Dendritic cell treated with granulocyte-macrophage colony-stimulating factor and Interleukin-4, amounts not matched to agents 40 ng/mL and 50 ng/mL, for 4 days (primary cell): Measurements from ENCODE around the gene VPS37C.

Experiments used
- H3K27ac Mint-ChIP-seq: one replicate; pipeline ENCODE4 v1.8.0; 2022; ENCODE audit warnings: mild to moderate bottlenecking, mixed read lengths
- H3K27me3 Mint-ChIP-seq: one replicate; pipeline ENCODE4 v1.8.0; 2022; ENCODE audit warnings: mild to moderate bottlenecking, mixed read lengths
- H3K36me3 Mint-ChIP-seq: one replicate; pipeline ENCODE4 v1.8.0; 2022; ENCODE audit warnings: low read depth, mixed read lengths
- H3K4me1 Mint-ChIP-seq: one replicate; pipeline ENCODE4 v1.8.0; 2022; ENCODE audit warnings: low read depth, mixed read lengths
- H3K4me3 Mint-ChIP-seq: one replicate; pipeline ENCODE4 v1.8.0; 2022; ENCODE audit warnings: mild to moderate bottlenecking, moderate library complexity, mixed read lengths
- H3K9me3 Mint-ChIP-seq: one replicate; pipeline ENCODE4 v1.8.0; 2022; ENCODE audit warnings: mixed read lengths
- intact Hi-C: fragments of 100-400 bp; cut with micrococcal nuclease; formaldehyde crosslinking; loops from one replicate; pipeline ENCODE4 v1.15.0; 2022

VPS37C gene

DNA sequence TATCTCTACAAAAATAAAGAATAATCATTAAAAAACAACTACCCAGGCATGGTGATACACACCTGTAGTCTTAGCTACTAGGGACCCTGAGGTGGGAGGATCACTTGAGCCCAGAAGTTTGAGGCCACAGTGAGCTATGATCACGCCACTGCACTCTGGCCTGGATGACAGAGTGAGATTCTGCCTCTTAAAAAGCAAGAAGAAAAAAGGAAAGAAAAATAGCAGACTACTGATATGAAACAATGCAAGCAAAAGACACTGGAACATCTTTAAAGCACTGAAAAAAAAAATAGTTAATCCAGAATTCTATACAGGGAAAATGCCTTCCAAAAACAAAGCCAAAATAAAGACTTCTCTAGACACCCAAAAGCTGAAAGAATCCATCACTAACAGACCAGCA lies 5.9 kb downstream of the VPS37C start:
- no peak overlapping the region for H3K27ac Mint-ChIP-seq
- peaks cover 51% of the 10 kb centered on the region for H3K36me3 Mint-ChIP-seq
- intact Hi-C loops: no loop called here
- peaks cover 20% of the 10 kb centered on the region for H3K9me3 Mint-ChIP-seq
- H3K4me3 Mint-ChIP-seq: no peak overlapping the region
- H3K27me3 Mint-ChIP-seq: no peaks in the 10 kb centered on the region
- peaks cover 79% of the 10 kb centered on the region for H3K4me1 Mint-ChIP-seq

- H3K4me1 Mint-ChIP-seq: peaks cover 81% of the 10 kb centered on the region
- H3K27ac Mint-ChIP-seq: no peak overlapping the region
- H3K4me3 Mint-ChIP-seq: no peak overlapping the region
- intact Hi-C loops: no loop called here
- peaks cover 51% of the 10 kb centered on the region for H3K36me3 Mint-ChIP-seq
- peaks cover 20% of the 10 kb centered on the region for H3K9me3 Mint-ChIP-seq
- H3K27me3 Mint-ChIP-seq: no peaks in the 10 kb centered on the region
These were observed 6.7 kb downstream of the VPS37C start for GRCh38 chr11:61154528-61154927.

- Mint-ChIP-seq H3K4me3 (no peak overlapping the region), H3K36me3 (peaks cover 52% of the 10 kb centered on the region), H3K27ac (peak overlapping the region; percentile 38), H3K9me3 (peaks cover 20% of the 10 kb centered on the region), H3K4me1 (peaks cover 82% of the 10 kb centered on the region), H3K27me3 (no peaks in the 10 kb centered on the region)
- intact Hi-C loops: no loop called here
These were observed 7.6 kb downstream of the VPS37C start for GRCh38 chr11:61153593-61154095.

- Mint-ChIP-seq H3K9me3 (peaks cover 20% of the 10 kb centered on the region), H3K27ac (peak overlapping the region; percentile 38), H3K36me3 (peaks cover 56% of the 10 kb centered on the region), H3K4me3 (no peak overlapping the region), H3K27me3 (no peaks in the 10 kb centered on the region), H3K4me1 (peaks cover 82% of the 10 kb centered on the region)
- intact Hi-C loops: no loop called here
These were observed 8.2 kb downstream of the VPS37C start for GRCh38 chr11:61152816-61153592.

DNA sequence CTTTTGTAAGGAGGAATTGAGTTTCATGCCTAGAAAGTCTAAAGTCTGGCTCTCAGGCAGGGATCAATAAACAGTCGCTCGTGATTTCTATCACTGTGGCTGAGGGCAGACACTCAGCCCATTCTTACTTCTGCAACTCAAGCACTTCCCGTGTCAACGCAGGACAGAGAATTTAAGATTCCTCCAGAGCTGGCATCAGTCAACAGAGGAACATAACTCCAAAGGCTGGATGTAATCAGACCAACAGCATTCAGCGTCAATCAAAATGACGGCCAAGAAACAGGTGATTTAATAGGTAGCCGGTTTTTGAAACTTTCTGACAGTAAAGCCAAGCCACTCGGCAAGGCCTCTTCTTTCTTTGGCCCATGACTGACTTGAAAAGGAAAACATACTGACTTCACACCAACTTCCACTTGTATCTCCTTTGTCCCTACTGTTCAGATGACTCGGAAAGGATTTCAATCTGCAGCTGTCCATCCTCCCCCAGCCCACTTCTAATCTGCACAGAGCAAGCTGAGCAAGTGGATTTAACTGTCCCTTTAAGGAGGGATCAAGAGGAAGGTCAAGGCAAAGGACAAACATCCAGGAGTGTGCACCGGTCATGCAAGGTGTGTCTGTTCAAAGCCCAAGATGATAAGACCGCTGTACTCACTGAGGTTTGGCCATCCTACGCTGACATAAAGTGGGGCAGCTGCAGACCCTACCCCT lies 9.5 kb downstream of the VPS37C start:
- Mint-ChIP-seq H3K36me3 (peaks cover 46% of the 10 kb centered on the region), H3K4me1 (peaks cover 89% of the 10 kb centered on the region), H3K27me3 (no peaks in the 10 kb centered on the region), H3K27ac (no peak overlapping the region), H3K4me3 (no peak overlapping the region), H3K9me3 (peaks cover 20% of the 10 kb centered on the region)
- intact Hi-C loops: no loop called here

DNA sequence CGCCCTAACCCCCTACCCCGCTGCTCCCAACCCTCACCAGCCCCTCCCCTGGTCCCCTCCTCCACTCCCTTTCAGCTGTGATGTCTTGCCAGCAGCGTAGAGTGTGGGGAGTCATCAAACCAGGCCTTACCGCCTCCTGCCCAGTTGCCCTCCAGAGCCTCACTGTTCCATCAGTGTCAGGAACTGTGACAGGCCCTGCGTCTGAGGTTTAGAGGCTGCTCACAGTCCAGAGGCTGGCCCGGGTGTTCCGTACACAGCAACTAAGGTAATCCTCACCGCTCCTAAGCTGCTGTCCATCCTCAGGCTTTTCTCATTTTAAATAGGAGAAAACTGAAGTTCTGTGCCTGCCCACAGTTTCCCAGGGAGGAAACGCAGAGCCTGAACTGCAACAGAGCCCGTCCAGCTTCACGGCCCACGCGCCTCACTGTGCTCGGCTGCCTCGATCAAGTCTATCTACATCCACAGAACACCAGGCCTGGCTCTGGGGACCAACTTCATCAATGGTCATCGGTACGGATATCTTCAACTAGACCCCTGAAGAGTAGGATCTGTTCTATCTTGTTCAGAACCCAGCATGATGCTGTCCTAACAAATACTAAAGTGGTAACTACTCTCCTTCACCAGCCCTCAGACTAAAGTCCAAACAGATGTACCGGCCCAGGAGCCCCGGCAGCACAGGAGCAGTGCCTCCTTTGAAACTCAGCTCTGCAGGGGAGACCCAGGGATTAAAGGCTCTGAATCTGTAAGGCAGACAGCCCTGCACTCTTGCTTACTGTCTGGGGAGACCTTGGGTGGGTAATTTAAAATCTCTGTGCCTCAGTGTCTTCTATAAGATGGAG lies 10.3 kb downstream of the VPS37C start:
- Mint-ChIP-seq H3K4me1 (peaks cover 94% of the 10 kb centered on the region), H3K27ac (peak overlapping the region; percentile 33), H3K27me3 (no peaks in the 10 kb centered on the region), H3K4me3 (no peak overlapping the region), H3K36me3 (peaks cover 46% of the 10 kb centered on the region), H3K9me3 (peaks cover 20% of the 10 kb centered on the region)
- intact Hi-C loops: no loop called here

GRCh38 chr11:61149624-61150615 lies 11.3 kb downstream of the VPS37C start:
- Mint-ChIP-seq H3K4me1 (peaks cover 96% of the 10 kb centered on the region), H3K36me3 (peaks cover 46% of the 10 kb centered on the region), H3K4me3 (no peak overlapping the region), H3K9me3 (peaks cover 11% of the 10 kb centered on the region), H3K27ac (peak overlapping the region; percentile 41), H3K27me3 (no peaks in the 10 kb centered on the region)
- intact Hi-C loops: loop anchor here (5.0 kb wide), 1 partner anchor 37 kb away; no protein-coding TSS in a partner anchor

GRCh38 chr11:61147791-61148620 lies 13.2 kb downstream of the VPS37C start:
- peaks cover 41% of the 10 kb centered on the region for H3K36me3 Mint-ChIP-seq
- no peak overlapping the region for H3K4me3 Mint-ChIP-seq
- no peaks in the 10 kb centered on the region for H3K9me3 Mint-ChIP-seq
- H3K4me1 Mint-ChIP-seq: peaks cover 78% of the 10 kb centered on the region
- H3K27me3 Mint-ChIP-seq: no peaks in the 10 kb centered on the region
- intact Hi-C loops: loop anchor here (5.0 kb wide), 1 partner anchor 39 kb away; no protein-coding TSS in a partner anchor
- H3K27ac Mint-ChIP-seq: no peak overlapping the region

- H3K9me3 Mint-ChIP-seq: no peaks in the 10 kb centered on the region
- intact Hi-C loops: loop anchor here (5.0 kb wide), 1 partner anchor 40 kb away; no protein-coding TSS in a partner anchor
These were observed 14.0 kb downstream of the VPS37C start for GRCh38 chr11:61147271-61147670.

DNA sequence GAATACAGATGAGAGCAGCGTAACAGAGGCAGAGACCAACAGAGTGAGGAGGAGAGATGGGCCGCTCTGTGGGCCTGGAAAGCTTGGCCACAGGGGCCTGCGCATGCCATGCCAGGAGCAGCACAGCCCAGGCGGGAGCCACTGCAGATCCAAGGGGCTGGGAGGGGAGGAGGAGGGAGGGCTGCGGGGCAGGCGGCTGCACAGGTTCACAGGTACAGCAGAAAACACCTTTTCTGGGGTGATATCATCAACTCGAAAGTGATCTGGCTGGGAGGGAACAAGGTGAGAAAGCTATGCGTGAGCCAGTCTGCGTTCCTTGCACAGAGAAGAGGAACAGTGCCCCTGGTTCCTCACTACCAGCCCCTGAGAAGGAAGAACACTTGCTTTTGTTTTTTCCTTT lies 14.8 kb downstream of the VPS37C start:
- Mint-ChIP-seq H3K27ac (peak overlapping the region; percentile 61), H3K27me3 (no peaks in the 10 kb centered on the region), H3K36me3 (peaks cover 40% of the 10 kb centered on the region), H3K9me3 (no peaks in the 10 kb centered on the region), H3K4me1 (peaks cover 68% of the 10 kb centered on the region), H3K4me3 (no peak overlapping the region)
- intact Hi-C loops: loop anchor here (5.0 kb wide), 1 partner anchor 41 kb away; no protein-coding TSS in a partner anchor

More at GRCh38 chr11:61147271-61147670, 14.0 kb downstream of the VPS37C start:
- Mint-ChIP-seq H3K27me3 (no peaks in the 10 kb centered on the region), H3K27ac (peak overlapping the region; percentile 61), H3K4me1 (peaks cover 71% of the 10 kb centered on the region), H3K4me3 (no peak overlapping the region), H3K36me3 (peaks cover 34% of the 10 kb centered on the region)

DNA sequence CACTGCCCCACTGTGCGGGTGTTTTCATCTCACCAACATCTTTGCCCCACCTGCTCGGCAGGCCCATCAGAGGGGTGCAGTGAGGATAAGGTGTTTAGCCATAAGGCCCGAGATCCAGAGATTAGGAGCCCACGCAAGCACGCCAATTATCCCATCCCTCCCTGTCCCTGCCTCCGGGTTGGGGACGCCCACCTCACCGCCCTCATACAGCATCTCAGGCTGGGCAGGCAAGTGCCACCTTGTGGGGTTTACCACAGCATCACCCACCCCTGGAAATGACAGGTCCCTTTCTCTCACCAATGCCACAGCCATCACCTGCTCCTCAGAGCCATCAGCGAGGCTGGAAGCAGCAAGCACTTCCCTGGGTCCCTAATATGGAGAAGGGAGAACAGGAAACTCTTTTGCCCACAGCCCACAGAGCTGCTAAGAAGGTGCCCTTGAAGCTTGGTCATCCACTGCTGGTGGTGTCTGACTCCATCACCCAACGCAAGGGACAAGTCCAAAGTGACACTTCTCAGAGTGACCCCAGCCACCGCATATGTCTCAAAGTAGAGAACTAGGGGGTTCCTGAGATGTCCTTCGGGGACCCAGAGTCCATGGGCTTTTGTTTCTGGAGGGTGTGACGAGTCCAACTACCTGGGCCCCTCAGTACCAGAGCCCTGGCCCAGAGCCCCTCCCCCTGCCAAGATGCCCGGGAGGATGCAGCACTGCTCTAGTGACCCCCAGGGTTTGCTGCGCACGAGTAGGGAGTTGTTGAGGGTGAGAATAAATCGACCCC lies 15.8 kb downstream of the VPS37C start:
- peaks cover 62% of the 10 kb centered on the region for H3K4me1 Mint-ChIP-seq
- no peaks in the 10 kb centered on the region for H3K27me3 Mint-ChIP-seq
- intact Hi-C loops: loop anchor here (5.0 kb wide), 1 partner anchor 42 kb away; no protein-coding TSS in a partner anchor
- H3K36me3 Mint-ChIP-seq: peaks cover 44% of the 10 kb centered on the region
- H3K4me3 Mint-ChIP-seq: no peak overlapping the region
- no peaks in the 10 kb centered on the region for H3K9me3 Mint-ChIP-seq
- no peak overlapping the region for H3K27ac Mint-ChIP-seq
